ENCODE data around the gene ATP2B3. TPM values are rescaled to one million over a fixed set of nuclear protein-coding genes. Genes with fewer than 3 reads are reported as not detected.

Gene ATP2B3
- total RNA-seq, 2 donors from 2014 or later, result not detected

DNA sequence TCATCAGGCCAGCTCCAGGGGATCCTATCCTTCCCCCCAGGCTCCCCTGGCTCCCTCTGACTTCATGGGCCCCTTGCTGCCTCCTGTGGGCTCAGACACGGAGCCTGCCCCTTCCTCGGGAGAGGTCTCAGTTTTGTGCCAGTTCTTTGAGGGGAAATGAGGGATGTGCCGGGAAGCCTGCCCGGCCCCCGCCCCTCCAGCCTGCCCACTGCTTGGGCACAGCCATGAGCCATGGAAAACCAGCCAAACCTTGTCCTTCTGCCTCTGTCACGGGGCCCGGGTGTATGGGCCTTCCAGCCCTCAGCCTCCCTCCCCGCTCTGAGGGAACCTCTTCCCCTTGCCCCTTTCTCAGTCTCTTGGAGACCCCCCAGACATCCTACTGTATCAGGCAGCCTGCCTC, 15.9 kb upstream of the ATP2B3 start:
- no peak for TF ChIP-seq POLR2A (IDR thresholded peaks at IDR 0.05)
- TF ChIP-seq, protein P1, sequence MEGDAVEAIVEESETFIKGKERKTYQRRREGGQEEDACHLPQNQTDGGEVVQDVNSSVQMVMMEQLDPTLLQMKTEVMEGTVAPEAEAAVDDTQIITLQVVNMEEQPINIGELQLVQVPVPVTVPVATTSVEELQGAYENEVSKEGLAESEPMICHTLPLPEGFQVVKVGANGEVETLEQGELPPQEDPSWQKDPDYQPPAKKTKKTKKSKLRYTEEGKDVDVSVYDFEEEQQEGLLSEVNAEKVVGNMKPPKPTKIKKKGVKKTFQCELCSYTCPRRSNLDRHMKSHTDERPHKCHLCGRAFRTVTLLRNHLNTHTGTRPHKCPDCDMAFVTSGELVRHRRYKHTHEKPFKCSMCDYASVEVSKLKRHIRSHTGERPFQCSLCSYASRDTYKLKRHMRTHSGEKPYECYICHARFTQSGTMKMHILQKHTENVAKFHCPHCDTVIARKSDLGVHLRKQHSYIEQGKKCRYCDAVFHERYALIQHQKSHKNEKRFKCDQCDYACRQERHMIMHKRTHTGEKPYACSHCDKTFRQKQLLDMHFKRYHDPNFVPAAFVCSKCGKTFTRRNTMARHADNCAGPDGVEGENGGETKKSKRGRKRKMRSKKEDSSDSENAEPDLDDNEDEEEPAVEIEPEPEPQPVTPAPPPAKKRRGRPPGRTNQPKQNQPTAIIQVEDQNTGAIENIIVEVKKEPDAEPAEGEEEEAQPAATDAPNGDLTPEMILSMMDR (IDR thresholded peaks at IDR 0.05), result no peak
- H3K4me1 ChIP-seq, result no peaks in the 10 kb centered on the region
- intact Hi-C loops (cut with DNase I), result loop anchor here (10.0 kb wide), 1 partner anchor 467 kb away; no protein-coding TSS in a partner anchor
- no peak overlapping the region for H3K27ac ChIP-seq
- H3K36me3 ChIP-seq (replicated peaks in 1 of 2; ENCODE audit: insufficient read depth in 1 of 2, low read depth in 2 of 2), result no peaks in the 10 kb centered on the region
- no peaks in the 10 kb centered on the region for H3K9me3 ChIP-seq
- WGBS, 2 donors, result 88% methylated on average over 3 of the region's 8 CpGs; no CpG with 5 or more reads in 1 of the 2 donors
- no peaks in the 10 kb centered on the region for H3K27me3 ChIP-seq
- ATAC-seq (no peak), DNase-seq (no peak)
- no peak overlapping the region for H3K4me3 ChIP-seq

DNA sequence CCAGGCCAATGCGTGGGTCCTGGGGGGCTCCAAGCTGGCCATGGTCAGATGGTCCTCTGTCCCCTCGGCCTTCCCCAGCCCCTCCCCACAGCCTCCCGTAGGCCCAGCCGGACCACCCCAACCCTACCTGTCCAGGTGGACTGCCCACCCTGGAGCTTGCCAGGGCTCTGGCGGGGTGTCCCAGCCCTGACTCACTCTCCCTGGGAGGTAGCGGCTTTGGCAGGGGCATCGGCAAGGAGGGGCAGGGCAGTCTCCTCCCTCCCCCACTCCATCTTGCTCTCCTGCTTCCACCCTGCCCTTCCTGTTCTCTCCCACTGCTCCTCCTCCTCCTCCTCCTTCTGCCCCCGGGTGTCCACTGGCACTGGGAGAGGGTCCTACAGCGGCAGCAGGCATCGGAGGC, 15.3 kb upstream of the ATP2B3 start:
- WGBS, 2 donors, result 69 to 73% methylated on average over 2 to 9 of the region's 10 CpGs
- Histone ChIP-seq H3K27me3 (no peaks in the 10 kb centered on the region), H3K9me3 (no peaks in the 10 kb centered on the region), H3K36me3 (replicated peaks in 1 of 2; ENCODE audit: insufficient read depth in 1 of 2, low read depth in 2 of 2) (no peaks in the 10 kb centered on the region), H3K4me3 (no peak overlapping the region), H3K4me1 (no peaks in the 10 kb centered on the region), H3K27ac (no peak overlapping the region)
- no peak for TF ChIP-seq POLR2A (IDR thresholded peaks at IDR 0.05)
- TF ChIP-seq, protein P1 (IDR thresholded peaks at IDR 0.05), result no peak
- intact Hi-C loops (cut with DNase I), result loop anchor here (10.0 kb wide), 1 partner anchor 467 kb away; no protein-coding TSS in a partner anchor
- no peak for ATAC-seq
- DNase-seq, result no peak

DNA sequence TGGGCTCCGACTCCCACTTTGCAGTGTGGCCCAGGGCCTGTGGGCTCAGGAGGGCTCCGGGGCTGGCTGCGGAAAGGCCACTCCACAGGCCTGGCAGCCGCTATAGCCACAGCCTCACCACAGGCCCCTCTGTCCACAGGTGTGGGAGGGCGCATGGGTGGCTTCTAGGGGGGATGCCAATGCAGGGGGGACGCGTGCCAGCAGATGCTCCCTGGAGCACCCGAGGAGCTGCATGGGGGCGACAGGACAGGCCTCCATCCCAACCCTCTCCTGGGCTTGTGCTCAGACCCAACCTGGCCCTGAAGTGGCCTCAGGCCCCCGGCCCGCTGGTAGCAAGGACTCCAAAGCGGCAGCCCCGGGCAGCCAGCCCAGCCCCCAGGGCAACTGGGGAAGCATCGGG, 14.6 kb upstream of the ATP2B3 start:
- Histone ChIP-seq H3K36me3 (replicated peaks in 1 of 2; ENCODE audit: insufficient read depth in 1 of 2, low read depth in 2 of 2) (no peaks in the 10 kb centered on the region), H3K4me1 (no peaks in the 10 kb centered on the region), H3K4me3 (no peak overlapping the region), H3K9me3 (no peaks in the 10 kb centered on the region), H3K27ac (no peak overlapping the region), H3K27me3 (no peaks in the 10 kb centered on the region)
- intact Hi-C loops (cut with DNase I), result loop anchor here (10.0 kb wide), 1 partner anchor 468 kb away; no protein-coding TSS in a partner anchor
- no peak for TF ChIP-seq POLR2A (IDR thresholded peaks at IDR 0.05)
- TF ChIP-seq, protein P1 (IDR thresholded peaks at IDR 0.05), result no peak
- WGBS, 2 donors, result 100% methylated on average over 1 of the region's 14 CpGs; no CpG with 5 or more reads in 1 of the 2 donors
- no peak for DNase-seq
- no peak for ATAC-seq

DNA sequence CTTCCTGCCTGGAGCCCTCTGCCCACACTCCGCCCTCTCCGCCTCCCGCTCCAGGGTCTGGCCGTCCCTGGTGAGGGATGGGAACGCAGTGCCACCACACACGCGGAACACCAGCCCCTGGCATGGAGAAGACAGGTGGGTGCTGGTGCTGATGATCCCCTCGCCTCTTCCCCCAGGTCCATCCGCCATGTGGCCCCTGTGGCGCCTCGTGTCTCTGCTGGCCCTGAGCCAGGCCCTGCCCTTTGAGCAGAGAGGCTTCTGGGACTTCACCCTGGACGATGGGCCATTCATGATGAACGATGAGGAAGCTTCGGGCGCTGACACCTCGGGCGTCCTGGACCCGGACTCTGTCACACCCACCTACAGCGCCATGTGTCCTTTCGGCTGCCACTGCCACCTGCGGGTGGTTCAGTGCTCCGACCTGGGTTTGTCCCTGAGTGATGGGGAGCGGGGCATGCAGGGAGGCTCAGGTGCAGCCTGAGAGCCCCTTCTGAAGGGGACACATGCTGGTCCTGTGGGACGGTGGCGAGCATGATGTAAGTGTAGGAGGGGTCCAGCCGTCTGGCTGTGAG, 12.9 kb upstream of the ATP2B3 start:
- intact Hi-C loops (cut with DNase I), result loop anchor here (10.0 kb wide), 1 partner anchor 470 kb away; no protein-coding TSS in a partner anchor
- DNase-seq, result no peak
- Histone ChIP-seq H3K9me3 (no peaks in the 10 kb centered on the region), H3K27ac (no peak overlapping the region), H3K27me3 (no peaks in the 10 kb centered on the region), H3K4me1 (no peaks in the 10 kb centered on the region), H3K4me3 (no peak overlapping the region), H3K36me3 (replicated peaks in 1 of 2; ENCODE audit: insufficient read depth in 1 of 2, low read depth in 2 of 2) (no peaks in the 10 kb centered on the region)
- TF ChIP-seq POLR2A (IDR thresholded peaks at IDR 0.05), result no peak
- TF ChIP-seq, protein P1 (IDR thresholded peaks at IDR 0.05), result no peak
- no peak for ATAC-seq
- 40 to 59% methylated on average over 1 to 13 of the region's 26 CpGs for WGBS, 2 donors

DNA sequence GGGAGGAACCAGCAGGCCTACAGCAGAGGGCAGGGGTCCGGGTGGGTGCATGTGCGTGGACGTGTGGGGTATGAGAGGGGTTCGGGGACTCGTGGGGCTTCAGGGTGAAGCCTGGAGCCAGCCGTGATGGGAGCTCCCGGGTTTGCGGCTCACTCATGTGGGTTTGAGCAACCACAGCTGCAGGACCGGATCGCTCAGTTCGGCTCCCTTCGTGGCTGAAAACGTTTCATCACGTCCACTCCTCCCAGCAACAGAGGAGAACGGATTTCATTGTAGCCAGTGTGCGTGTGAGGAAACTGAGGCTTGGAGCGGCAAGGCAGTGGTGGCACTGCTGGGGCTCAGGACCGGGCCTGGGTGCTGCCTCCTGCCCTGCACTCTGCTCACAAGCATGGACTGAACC, 12.1 kb upstream of the ATP2B3 start:
- ATAC-seq (no peak), DNase-seq (no peak)
- Histone ChIP-seq H3K9me3 (no peaks in the 10 kb centered on the region), H3K27me3 (no peaks in the 10 kb centered on the region), H3K4me3 (no peak overlapping the region), H3K36me3 (replicated peaks in 1 of 2; ENCODE audit: insufficient read depth in 1 of 2, low read depth in 2 of 2) (no peaks in the 10 kb centered on the region), H3K27ac (no peak overlapping the region), H3K4me1 (no peaks in the 10 kb centered on the region)
- WGBS, 2 donors, result 65 to 93% methylated on average over 3 to 7 of the region's 18 CpGs
- intact Hi-C loops (cut with DNase I), result loop anchor here (10.0 kb wide), 1 partner anchor 471 kb away; no protein-coding TSS in a partner anchor
- TF ChIP-seq POLR2A (IDR thresholded peaks at IDR 0.05), result no peak
- TF ChIP-seq, protein P1 (IDR thresholded peaks at IDR 0.05), result no peak
